CD4-positive, alpha-beta T cell treated with Interleukin-6 for 4 hours (primary cell): ENCODE data around the gene MMADHC.

Source experiments
- DNase-seq: peaks from one replicate; pipeline ENCODE4 v3.0.0-alpha.2; 2020; ENCODE audit warnings: mixed read lengths

The MMADHC gene

DNA sequence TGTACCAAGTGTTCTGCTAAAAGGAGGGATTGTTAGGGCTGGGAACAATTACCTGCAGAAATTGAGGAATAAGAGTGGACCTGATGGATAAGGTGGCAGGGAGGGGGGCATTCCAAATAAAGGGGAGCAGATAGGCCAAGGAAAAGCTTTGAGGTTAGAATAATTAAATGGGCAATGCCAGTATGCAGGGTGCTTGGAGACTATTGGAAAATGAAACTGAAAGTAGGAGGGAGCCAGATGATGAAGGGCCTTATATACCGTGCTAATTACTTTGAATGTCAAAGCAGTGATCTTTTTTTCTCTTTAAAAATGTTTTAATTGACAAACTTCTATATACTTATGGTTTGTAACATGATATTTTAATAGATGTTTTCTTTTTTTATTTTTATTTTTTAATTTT is 42.9 kb downstream of the MMADHC start:
- no peak for DNase-seq

DNA sequence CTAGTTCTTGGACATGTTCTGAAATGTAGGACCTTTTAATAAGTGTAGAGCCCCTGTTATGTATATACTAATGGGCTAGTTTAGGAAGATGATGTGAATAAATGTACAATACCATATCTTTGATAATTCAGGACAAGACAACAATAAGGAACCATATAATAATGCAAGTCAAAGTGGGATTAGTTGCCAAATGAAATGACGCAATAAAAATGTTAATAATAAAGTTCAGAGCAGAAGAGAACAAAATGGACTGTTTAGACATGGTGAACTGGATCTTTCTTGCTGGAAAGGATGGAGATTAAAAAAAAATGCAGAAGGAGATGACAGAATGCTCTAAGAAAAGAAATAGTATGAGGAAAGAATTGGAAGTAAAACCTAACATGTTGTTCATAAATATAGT is 43.7 kb downstream of the MMADHC start:
- DNase-seq = no peak

DNA sequence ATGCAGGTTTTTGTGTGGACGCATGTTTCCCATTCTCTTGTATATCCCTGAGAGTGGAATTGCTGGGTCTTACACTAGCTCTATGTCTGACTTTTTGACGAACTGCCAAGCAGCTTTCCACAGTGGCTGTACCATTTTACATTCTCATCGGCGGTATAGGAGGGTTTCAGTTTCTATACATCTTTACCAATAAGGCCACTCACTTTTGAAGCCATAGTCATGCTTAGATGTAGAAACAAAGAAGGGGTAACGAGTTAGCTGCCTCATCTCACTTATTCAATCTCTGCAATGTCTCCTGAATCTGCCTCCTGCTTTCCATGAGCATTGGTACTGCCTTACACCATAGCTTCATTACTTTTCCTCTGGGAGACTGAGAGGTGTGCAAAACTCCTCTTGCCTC is 47.4 kb downstream of the MMADHC start:
- DNase-seq = no peak

DNA sequence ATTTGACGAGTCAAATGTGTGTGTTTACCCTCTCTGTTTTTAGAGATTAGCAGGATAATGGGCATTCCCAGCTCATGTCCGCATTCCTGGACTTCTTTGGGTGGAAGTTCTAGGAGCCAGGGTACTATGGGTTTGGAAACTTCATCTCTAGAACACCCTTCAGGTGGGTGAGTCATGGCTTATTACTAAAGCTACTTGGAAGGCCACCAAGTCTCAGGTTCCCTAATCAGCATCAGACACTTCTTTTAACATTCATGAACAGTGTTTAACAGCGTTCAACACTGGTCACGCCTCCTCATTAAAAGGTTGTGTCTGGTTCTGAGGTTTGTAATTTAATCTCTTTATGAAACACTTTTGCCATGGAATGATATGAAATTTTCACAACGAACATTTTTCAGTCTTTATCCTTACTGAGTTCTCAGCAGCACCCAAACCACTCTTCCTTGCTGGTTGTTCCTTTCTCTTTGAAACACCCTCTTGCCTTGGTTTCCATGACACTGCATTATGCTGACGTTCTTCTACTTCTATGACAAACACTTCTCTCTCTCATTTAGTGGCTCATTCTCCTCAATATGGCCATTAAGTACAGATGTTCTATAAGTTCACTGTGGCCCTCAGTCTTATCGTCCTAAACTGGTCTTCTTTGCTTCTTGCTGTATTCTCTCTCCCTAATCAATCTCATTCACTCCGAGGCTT is 49.3 kb downstream of the MMADHC start:
- no peak for DNase-seq

DNA sequence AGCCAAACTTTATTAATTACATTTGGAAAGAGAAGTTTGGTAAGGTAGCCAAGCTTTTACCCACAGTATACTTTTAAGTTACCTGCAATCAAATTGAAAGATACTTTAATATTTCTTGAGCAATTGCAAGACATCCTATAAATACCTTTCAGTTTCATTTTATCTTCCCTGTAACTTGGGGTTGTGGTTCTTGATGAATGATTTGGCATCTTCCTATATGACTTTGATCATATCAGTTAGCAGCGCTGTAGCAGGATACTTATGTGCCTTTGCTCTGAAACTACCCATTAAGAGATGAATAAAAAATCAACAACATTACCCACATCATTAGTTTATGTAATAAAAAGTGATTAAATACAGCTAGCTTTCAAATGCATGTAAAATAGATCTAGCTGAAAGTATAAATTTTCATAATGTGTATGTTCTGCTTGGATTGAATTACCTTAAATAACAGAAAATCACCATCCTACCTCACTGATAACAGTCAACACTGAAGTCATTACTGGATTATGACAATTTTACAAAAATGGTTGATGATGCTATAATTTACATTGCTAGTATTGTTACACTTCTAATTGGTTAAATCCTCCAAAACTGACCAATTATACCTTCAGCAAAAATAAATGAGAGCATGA is 50.4 kb downstream of the MMADHC start:
- no peak for DNase-seq

DNA sequence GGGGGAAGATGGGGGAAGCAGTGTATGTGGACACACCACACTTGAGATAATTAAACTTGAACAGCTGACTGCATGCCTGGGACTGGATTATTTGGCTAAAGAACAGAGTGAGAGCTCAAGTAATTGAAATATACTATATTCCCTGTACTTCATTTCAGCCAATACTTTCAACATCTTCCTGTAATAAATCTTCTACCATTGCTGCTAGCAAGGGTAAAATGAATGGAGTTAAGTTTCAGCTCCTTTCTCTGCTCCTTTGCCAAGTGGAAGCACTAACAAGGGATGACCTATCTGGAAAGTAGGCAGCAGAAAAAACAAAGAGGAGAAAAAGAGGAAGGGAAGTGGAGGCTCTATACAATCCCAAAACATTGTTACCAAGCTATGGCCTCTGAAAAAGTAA is 50.9 kb downstream of the MMADHC start:
- DNase-seq = no peak

DNA sequence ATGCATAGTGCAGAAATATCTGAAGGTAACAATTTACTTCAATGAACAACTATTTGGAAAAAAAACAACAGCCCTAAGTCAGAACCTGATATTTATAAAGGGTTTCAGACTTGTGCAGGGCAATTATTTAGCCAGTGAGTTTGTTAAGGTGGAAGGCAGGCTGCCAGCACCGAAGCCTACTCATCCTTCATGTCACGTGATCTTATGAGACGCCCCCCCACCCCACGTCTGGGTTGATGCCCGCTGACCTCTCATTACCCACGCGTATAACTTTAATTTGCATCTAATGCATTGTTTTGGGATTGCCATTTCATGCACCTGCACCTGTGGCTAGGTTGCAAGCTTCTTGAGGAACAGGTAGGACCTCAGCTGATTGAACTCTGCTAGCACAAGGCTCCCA is 52.9 kb downstream of the MMADHC start:
- no peak for DNase-seq

DNA sequence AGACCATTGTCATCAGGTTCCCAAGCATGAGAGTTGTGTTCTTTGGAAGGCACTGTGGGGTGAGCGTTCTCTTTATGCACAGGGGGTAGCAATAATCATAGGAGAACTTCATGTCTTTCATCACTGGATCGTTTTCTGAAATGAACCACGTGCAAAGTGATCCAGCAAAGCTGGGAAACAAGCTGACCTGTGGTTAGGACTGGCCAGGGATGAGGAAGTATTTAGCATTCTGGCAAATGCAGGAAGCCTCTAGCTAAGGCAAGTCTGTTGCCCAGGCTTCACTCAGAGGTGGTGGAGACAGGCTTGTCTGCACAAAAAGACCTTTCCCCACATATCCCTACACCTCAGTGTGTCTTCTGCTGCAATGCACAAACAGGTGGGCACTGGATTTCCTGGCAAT is 58.6 kb downstream of the MMADHC start:
- DNase-seq = no peak

DNA sequence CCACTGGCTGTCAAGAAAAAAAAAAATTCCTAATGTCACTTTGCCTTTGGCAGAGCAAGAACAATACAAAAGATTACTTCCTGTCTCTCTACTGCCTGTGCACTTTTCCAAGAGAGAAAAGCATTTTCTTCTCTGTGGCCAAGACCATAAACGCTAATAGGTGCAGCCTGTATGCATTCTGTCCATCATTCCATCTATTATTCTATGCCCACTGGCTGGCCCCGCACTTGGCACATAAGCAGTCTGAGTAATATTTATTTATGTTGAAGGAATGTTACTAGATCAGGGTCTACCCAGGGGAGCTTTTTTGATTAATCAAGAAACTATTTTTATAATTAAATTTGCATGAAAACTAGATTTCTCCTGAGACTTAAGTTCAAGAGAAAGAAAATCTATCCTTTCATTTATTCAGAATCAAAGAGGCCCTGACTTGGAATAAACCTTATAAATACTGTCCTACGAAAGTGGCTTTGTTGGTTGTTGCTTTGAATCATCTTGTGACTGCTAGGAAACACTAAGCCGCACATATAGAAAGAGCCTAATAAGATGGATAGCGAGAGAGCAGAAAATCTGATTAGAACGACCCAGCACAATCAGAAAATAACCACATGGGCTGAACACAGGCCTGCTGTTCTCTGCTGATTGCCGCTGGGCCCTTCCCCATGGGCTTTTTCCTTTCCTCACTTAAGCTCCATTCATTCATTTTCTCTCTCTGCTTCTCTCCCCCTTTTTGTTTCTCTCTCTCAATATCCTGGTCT is 59.4 kb downstream of the MMADHC start:
- no peak for DNase-seq

DNA sequence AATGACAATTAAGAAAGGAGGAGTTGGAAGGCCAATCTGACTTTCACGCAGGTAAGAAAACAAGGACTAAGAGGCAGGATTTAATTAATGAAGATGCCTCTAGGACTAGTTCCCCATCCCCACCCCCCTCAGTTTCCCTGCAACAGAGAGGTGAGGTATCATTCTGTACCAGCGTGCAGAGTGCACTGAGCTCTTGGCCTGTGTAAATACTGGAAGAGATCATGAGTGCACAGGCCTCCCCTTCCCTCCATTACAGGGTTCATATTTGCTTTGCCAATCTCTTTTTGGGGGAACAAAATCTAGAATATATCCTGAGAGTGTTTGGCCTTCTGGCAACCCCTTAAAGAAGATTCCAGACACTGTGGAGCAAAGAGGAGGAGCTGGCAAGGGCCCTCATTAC is 60.9 kb downstream of the MMADHC start:
- DNase-seq = no peak

DNA sequence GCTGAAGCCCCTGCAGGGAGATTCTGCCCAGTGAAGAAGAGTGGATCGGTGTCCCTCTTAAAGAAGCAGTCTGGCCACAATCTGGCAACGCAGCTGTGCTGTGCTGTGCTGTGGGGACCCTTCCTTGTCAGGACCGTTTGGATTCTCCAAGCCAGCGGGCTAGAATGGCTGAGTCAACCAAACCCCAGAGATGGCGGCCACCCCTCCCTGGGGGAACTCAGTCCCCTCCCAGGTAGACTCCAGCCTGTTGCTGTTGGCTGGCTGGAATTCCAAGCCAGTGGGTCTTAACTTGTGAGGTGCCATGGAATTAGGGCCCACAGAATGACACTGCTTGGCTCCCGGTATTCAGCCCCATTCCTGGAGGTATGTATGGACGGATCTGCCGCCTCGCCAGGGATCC is 62.3 kb downstream of the MMADHC start:
- DNase-seq = no peak
